ENCODE measurements around the gene RAB22A. TPM values are rescaled to one million over a fixed set of nuclear protein-coding genes. Genes with fewer than 3 reads are reported as not detected.

Gene RAB22A
- total RNA-seq = 28.2 TPM

- DNase-seq = peak; percentile 48
Measured at GRCh38 chr20:58309591-58310290, at the start of gene RAB22A. Gene RAB22A, plus strand, starts transcription at chr20:58309715. Its CDS starts 262 bp downstream, at chr20:58309977.

GRCh38 chr20:58260006-58260405 lies 49.5 kb upstream of the RAB22A start:
- DNase-seq = no peak

- no peak for DNase-seq
Measured at GRCh38 chr20:58261660-58262059, 47.9 kb upstream of the RAB22A start.

- DNase-seq = no peak
Measured at GRCh38 chr20:58264271-58264670, 45.2 kb upstream of the RAB22A start.

- DNase-seq = no peak
Measured at GRCh38 chr20:58267389-58268215, 41.9 kb upstream of the RAB22A start.

- DNase-seq = no peak
Measured at GRCh38 chr20:58268421-58268821, 41.1 kb upstream of the RAB22A start.

- no peak for DNase-seq
Measured at GRCh38 chr20:58268936-58269619, 40.4 kb upstream of the RAB22A start.

GRCh38 chr20:58271606-58272351 lies 37.7 kb upstream of the RAB22A start:
- no peak for DNase-seq

- no peak for DNase-seq
Measured at GRCh38 chr20:58274384-58274783, 35.1 kb upstream of the RAB22A start.

GRCh38 chr20:58277107-58277506 lies 32.4 kb upstream of the RAB22A start:
- DNase-seq = no peak

- DNase-seq = no peak
Measured at GRCh38 chr20:58277578-58278472, 31.7 kb upstream of the RAB22A start.

- DNase-seq = no peak
Measured at GRCh38 chr20:58286729-58287128, 22.8 kb upstream of the RAB22A start.

GRCh38 chr20:58287638-58288037 lies 21.9 kb upstream of the RAB22A start:
- DNase-seq = no peak

GRCh38 chr20:58289143-58289542 lies 20.4 kb upstream of the RAB22A start:
- DNase-seq = no peak

- DNase-seq = no peak
Measured at GRCh38 chr20:58293453-58293852, 16.1 kb upstream of the RAB22A start.

GRCh38 chr20:58294497-58295455 lies 14.7 kb upstream of the RAB22A start:
- no peak for DNase-seq

GRCh38 chr20:58296051-58296837 lies 13.3 kb upstream of the RAB22A start:
- no peak for DNase-seq

- no peak for DNase-seq
Measured at GRCh38 chr20:58297394-58297793, 12.1 kb upstream of the RAB22A start.

GRCh38 chr20:58300321-58300720 lies 9.2 kb upstream of the RAB22A start:
- DNase-seq = no peak

Measured in occipital lobe (tissue), 2 donors.